SK-N-SH (cell line): ENCODE data around the gene MACROD2. TPM values are rescaled to one million over a fixed set of nuclear protein-coding genes. Genes with fewer than 3 reads are reported as not detected.
A peak's percentile ranks its signal among the peaks of the same experiment; 100 is the strongest.

ENCODE experiments used
- CTCF ChIA-PET: fragments of 300-600, 350-600 bp; formaldehyde crosslinking; extraction: SDS; loops from one replicate; lab custom pipeline; 2021; lab: Yijun Ruan, JAX
- POLR2A ChIA-PET: fragments of 350-600 bp; sonication (Branson Sonifier 250); formaldehyde crosslinking; extraction: SDS; loops from one replicate; lab custom pipeline; 2020; ENCODE audit warnings: antibody characterized with exemption, inconsistent platforms; lab: Yijun Ruan, JAX
- DNase-seq: peaks from one replicate; pipeline ENCODE4 v3.0.0; 2012
- H2AFZ ChIP-seq: fragments of 200-600 bp; sonication (generic); 2 replicates; pipeline ENCODE4 v1.8.1; 2016; ENCODE audit warnings: antibody characterized with exemption, mild to moderate bottlenecking, low read depth
- H3F3A ChIP-seq: fragments of 200-600 bp; sonication (generic); replicated peaks from 2 replicates; pipeline ENCODE3; 2016; ENCODE audit warnings: antibody characterized with exemption, mild to moderate bottlenecking; ENCODE audit not compliant: insufficient read depth
- H3K27ac ChIP-seq, 2 experiments: fragments of 200-500 bp in 1 of 2; fragments of 200-600 bp in 1 of 2; sonication (Bioruptor generic) in 1 of 2; sonication (generic), shearing (Covaris generic) in 1 of 2; 2 replicates each; pipeline versions ENCODE4 v1.5.1 to v1.6.1; 2014 to 2016; ENCODE audit warnings: low read depth in 2 of 2, inconsistent platforms in 1 of 2, low read length in 1 of 2, mild to moderate bottlenecking in 1 of 2, mixed read lengths in 1 of 2
- H3K27me3 ChIP-seq: fragments of 200-600 bp; sonication (generic), shearing (Covaris generic); 2 replicates; pipeline ENCODE4 v1.6.1; 2016; ENCODE audit warnings: mixed run types; ENCODE audit not compliant: insufficient read depth
- H3K36me3 ChIP-seq, 2 experiments: fragments of 200-500 bp in 1 of 2; fragments of 200-600 bp in 1 of 2; sonication (Bioruptor generic) in 1 of 2; sonication (generic) in 1 of 2; replicated peaks in 1 of 2; 2 replicates each; pipeline versions ENCODE3 to v1.5.1; 2014 to 2016; ENCODE audit warnings: low read length in 1 of 2, mild to moderate bottlenecking in 1 of 2; ENCODE audit not compliant: insufficient read depth in 2 of 2, control insufficient read depth in 1 of 2
- H3K4me1 ChIP-seq, 2 experiments: fragments of 200-500 bp in 1 of 2; fragments of 200-600 bp in 1 of 2; sonication (Bioruptor generic) in 1 of 2; sonication (generic), shearing (Covaris generic) in 1 of 2; 2 replicates each; pipeline versions ENCODE4 v1.5.1 to v1.6.1; 2014 to 2016; ENCODE audit warnings: low read depth in 1 of 2, low read length in 1 of 2, mixed run types in 1 of 2; ENCODE audit not compliant: insufficient read depth in 2 of 2, control insufficient read depth in 1 of 2
- H3K4me2 ChIP-seq: fragments of 200-600 bp; sonication (generic), shearing (Covaris generic); 2 replicates; pipeline ENCODE4 v1.6.1; 2017; ENCODE audit warnings: mixed run types
- H3K4me3 ChIP-seq, 2 experiments: fragments of 200-500 bp in 1 of 2; fragments of 200-600 bp in 1 of 2; sonication (Bioruptor generic) in 1 of 2; sonication (generic), shearing (Covaris generic) in 1 of 2; 2 replicates each; pipeline versions ENCODE4 v1.5.1 to v1.8.1; 2014 to 2016; ENCODE audit warnings: low read depth in 2 of 2, inconsistent platforms in 1 of 2, low read length in 1 of 2, mild to moderate bottlenecking in 1 of 2, mixed read lengths in 1 of 2, moderate library complexity in 1 of 2
- H3K79me2 ChIP-seq: fragments of 200-600 bp; sonication (generic); 2 replicates; pipeline ENCODE4 v1.8.1; 2017; ENCODE audit warnings: mild to moderate bottlenecking; ENCODE audit not compliant: insufficient read depth
- H3K9ac ChIP-seq: fragments of 200-600 bp; sonication (generic); 2 replicates; pipeline ENCODE4 v1.6.1; 2017; ENCODE audit warnings: mixed run types
- H3K9me2 ChIP-seq: fragments of 200-600 bp; sonication (generic); 2 replicates; pipeline ENCODE4 v1.6.1; 2017; ENCODE audit warnings: mixed run types
- H3K9me3 ChIP-seq: fragments of 200-600 bp; sonication (generic); 2 replicates; pipeline ENCODE4 v1.6.1; 2017; ENCODE audit warnings: mixed run types, mild to moderate bottlenecking, moderate library complexity
- H4K20me1 ChIP-seq: fragments of 200-600 bp; sonication (generic); 2 replicates; pipeline ENCODE4 v1.6.1; 2017; ENCODE audit warnings: mild to moderate bottlenecking, mixed run types; ENCODE audit not compliant: insufficient read depth
- EZH2phosphoT487 ChIP-seq: fragments of 200-600 bp; sonication (generic); IDR thresholded peaks from 2 replicates; pipeline ENCODE4 v1.6.1; 2017; ENCODE audit warnings: low read depth, mixed run types, mild to moderate bottlenecking, antibody characterized with exemption, moderate library complexity, borderline replicate concordance
- FOXJ3 ChIP-seq: sonication (generic); formaldehyde crosslinking; IDR thresholded peaks from 2 replicates; pipeline ENCODE4 v1.5.1; 2020; ENCODE audit warnings: mild to moderate bottlenecking, missing genetic modification reagents
- FOXM1 ChIP-seq: IDR thresholded peaks from 2 replicates; pipeline ENCODE4 v1.4.0; 2012; ENCODE audit warnings: low read depth, mild to moderate bottlenecking
- NRF1 ChIP-seq: IDR thresholded peaks from 2 replicates; pipeline ENCODE4 v1.6.1; 2012; ENCODE audit warnings: low read depth, mild to moderate bottlenecking, low read length
- RCOR1 ChIP-seq: fragments of 150-350 bp; IDR thresholded peaks from 2 replicates; pipeline ENCODE4 v1.6.1; 2017; ENCODE audit warnings: antibody characterized with exemption, low read length
- TAF1 ChIP-seq: IDR thresholded peaks from 2 replicates; pipeline ENCODE4 v1.6.1; 2012; ENCODE audit warnings: low read depth, mild to moderate bottlenecking, low read length, moderate library complexity, borderline replicate concordance
- TCF12 ChIP-seq: IDR thresholded peaks from 2 replicates; pipeline ENCODE4 v1.4.0; 2012
- USF2 ChIP-seq: fragments of 150-350 bp; IDR thresholded peaks from 2 replicates; pipeline ENCODE4 v1.6.1; 2017; ENCODE audit warnings: antibody characterized with exemption, low read length, low read depth, borderline replicate concordance
- ZBTB33 ChIP-seq: IDR thresholded peaks from 2 replicates; pipeline ENCODE4 v1.4.0; 2012; ENCODE audit warnings: low read depth, borderline replicate concordance
- WGBS: methylation state at CpG from one replicate; pipeline ENCODE4 v1.1.6; 2017; ENCODE audit warnings: low lambda C conversion rate; 5-methylcytosine and 5-hydroxymethylcytosine counted together
- polyA plus RNA-seq, 3 experiments: library from polyadenylated mRNA; depleted of rRNA; stranded (reverse); fragments of >200 nt; gene quantifications; 2 replicates each; pipeline ENCODE4 v1.2.3, GENCODE V29; 2012

The MACROD2 gene
- polyA plus RNA-seq, 1 of the 3 experiments (the other 2 are of a cell fraction) = 0.33 TPM

GRCh38 chr20:15889061-15889460, 1893.7 kb downstream of the MACROD2 start:
- Histone ChIP-seq H3F3A (no peaks in the 10 kb centered on the region), H3K9me2 (no peaks in the 10 kb centered on the region), H3K9me3 (no peaks in the 10 kb centered on the region), H3K27me3 (no peaks in the 10 kb centered on the region), H3K4me2 (no peak overlapping the region), H3K79me2 (no peaks in the 10 kb centered on the region), H3K4me3 (no peak overlapping the region), H3K36me3 (no peaks in the 10 kb centered on the region), H3K27ac (no peak overlapping the region), H4K20me1 (no peaks in the 10 kb centered on the region), H3K9ac (no peak overlapping the region), H3K4me1 (peaks cover 0 to 3% of the 10 kb centered on the region in 2 experiments; a peak in 1 of 4 replicates), H2AFZ (no peak overlapping the region)
- TF ChIP-seq EZH2phosphoT487 (no peak), TCF12 (no peak), USF2 (no peak), ZBTB33 (no peak), TAF1 (no peak), NRF1 (no peak), FOXM1 (no peak)
- DNase-seq = no peak
- ChIA-PET CTCF (no interaction called here), POLR2A (no interaction called here)
- WGBS = 36% methylated on average over 3 of the region's 3 CpGs

GRCh38 chr20:15889514-15890256, 1894.4 kb downstream of the MACROD2 start:
- H3K9me3 ChIP-seq = no peaks in the 10 kb centered on the region
- CTCF ChIA-PET = no interaction called here
- TF ChIP-seq RCOR1 (peak; percentile 20; the same call in 1 of the 2 replicates), FOXJ3 (CRISPR knock-in tag) (no peak)

More at GRCh38 chr20:15889514-15890256, 1894.4 kb downstream of the MACROD2 start:
- no peak overlapping the region for H3K9ac ChIP-seq
- H3K36me3 ChIP-seq = no peaks in the 10 kb centered on the region
- H2AFZ ChIP-seq = no peak overlapping the region
- H3K9me2 ChIP-seq = no peaks in the 10 kb centered on the region
- POLR2A ChIA-PET = no interaction called here
- H3K27me3 ChIP-seq = no peaks in the 10 kb centered on the region
- H3F3A ChIP-seq = no peaks in the 10 kb centered on the region
- H3K4me1 ChIP-seq = peaks cover 0 to 3% of the 10 kb centered on the region in 2 experiments; a peak in 1 of 4 replicates
- H3K4me2 ChIP-seq = no peak overlapping the region
- DNase-seq = peak; percentile 33
- no peaks in the 10 kb centered on the region for H3K79me2 ChIP-seq
- no peak overlapping the region for H3K4me3 ChIP-seq
- H4K20me1 ChIP-seq = no peaks in the 10 kb centered on the region
- no peak overlapping the region for H3K27ac ChIP-seq
